ENCODE results near the gene NDUFS7. TPM values are rescaled to one million over a fixed set of nuclear protein-coding genes. Genes with fewer than 3 reads are reported as not detected.

The NDUFS7 gene
- 44.6 to 85.4 TPM (median 73.9 TPM) in 5 replicates for total RNA-seq (2022; extraction: Qiagen RNA extraction; ENCODE audit: low read depth)

DNA sequence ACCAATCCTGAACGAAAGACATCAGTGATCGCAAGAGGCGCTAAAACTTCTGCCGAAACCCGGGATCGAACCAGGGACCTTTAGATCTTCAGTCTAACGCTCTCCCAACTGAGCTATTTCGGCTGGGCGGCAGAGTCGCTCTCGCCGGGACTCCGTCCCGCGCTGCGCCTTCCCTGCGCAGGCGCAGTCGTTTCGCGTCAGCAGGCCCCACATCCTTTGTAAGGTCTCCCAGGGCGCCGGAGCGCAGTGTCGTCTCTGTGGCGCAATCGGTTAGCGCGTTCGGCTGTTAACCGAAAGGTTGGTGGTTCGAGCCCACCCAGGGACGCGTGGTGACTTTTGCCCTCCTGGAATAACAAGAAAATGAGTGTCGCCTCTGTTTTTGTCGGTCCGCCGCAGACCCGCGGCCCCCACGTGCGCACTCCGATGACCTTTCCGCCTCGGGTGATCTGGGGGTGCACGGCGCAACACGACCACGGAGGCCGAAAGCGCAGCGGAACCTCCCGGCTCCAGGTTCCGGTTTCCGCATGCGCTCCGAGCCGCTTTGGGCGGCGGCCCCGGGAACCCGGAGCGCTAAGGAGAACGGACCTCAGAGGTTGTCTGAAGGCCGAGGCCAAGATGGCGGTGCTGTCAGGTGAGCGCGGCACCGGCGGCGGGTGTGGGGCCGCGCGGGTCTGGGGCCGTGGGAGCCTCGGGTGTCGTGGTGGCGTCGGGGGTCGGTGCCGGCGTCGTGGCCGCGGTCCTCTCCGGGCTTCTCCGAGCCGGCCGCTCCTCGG is at the start of gene NDUFS7:
Gene NDUFS7, plus strand, starts transcription at position 596 of the 773 bp plus-strand sequence. Its CDS starts 20 bp downstream, at position 616.

DNA sequence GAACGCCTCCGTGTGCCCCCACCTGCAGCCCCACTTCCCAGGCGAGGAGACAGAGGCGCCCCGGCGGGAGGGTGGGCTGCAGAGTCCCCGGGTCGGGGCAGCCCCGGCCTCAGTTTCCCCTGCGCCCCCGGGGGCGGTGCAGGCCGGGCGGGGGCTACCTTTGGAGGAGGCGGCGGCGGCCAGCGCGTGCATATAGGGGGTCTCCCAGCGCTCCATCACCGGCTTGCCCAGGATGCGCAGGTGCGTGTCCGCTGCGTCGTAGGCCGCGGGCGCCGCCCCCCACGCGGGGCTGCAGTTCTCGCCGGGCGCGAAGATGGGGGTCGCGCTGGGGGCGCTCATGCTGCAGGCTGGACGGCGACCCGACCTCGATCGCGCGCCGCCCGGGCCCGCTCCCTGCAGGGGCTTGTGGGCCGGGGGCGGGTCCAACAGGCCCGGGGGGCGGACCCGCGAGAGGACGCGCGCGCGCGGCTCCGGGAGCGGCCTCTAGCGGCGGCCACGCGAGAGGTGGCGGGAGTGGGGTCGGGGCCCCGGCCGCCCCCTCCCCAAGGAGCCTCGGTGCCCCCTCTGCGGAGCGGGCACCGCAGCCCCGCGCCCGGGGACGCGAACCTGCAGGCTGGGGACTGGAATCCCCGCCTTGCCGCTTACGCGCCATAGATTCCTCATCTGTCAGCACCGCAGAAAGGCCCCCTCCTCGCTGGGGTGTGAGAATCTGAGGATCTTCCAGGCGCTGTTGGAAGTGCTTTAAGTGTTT is 17.6 kb downstream of the NDUFS7 start, which contains the start of gene GAMT:
Gene GAMT, minus strand, starts transcription at position 405 of the 751 bp plus-strand sequence. Its CDS starts 66 bp downstream, at position 339.

DNA sequence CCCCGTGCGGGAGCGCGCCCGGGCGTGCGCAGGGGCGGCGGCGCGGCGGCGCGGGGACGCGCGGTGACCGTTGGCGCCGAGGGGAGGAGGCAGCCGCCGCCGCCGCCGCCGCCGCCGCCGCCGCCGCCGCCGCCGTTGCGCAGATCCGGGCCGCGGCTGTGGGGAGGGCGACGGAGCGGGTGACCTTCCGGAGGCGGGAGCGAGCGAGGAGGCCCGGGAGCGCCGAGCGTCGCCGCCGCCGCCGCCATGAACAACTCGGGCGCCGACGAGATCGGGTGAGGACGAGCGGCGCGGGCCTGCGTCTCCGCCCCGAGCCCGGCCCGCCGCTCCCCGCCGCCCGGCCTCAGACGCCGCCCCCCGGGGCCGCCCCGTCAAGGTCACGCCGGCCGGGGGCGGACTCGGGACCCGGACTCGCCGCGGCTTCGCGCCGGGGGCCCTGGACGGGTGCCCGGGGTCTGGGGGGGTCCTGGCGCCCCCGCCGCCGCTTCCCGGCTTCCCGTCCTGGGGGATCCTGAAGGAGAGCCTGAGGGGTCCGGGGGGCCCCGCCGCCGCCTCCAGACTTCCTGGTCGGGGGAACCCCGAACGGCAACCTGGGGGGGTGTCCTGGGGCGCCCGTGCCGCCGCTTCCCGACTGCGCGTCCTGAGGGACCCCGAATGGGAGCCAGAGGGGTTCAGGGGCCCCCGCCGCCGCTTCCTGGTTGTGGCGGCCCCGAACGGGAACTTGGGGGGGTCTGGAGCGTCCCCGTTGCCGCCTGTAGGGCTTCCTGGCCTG is 24.0 kb downstream of the NDUFS7 start, which contains the start of gene DAZAP1:
Gene DAZAP1, plus strand, starts transcription at position 59 of the 772 bp plus-strand sequence. Its CDS starts 188 bp downstream, at position 247.

DNA sequence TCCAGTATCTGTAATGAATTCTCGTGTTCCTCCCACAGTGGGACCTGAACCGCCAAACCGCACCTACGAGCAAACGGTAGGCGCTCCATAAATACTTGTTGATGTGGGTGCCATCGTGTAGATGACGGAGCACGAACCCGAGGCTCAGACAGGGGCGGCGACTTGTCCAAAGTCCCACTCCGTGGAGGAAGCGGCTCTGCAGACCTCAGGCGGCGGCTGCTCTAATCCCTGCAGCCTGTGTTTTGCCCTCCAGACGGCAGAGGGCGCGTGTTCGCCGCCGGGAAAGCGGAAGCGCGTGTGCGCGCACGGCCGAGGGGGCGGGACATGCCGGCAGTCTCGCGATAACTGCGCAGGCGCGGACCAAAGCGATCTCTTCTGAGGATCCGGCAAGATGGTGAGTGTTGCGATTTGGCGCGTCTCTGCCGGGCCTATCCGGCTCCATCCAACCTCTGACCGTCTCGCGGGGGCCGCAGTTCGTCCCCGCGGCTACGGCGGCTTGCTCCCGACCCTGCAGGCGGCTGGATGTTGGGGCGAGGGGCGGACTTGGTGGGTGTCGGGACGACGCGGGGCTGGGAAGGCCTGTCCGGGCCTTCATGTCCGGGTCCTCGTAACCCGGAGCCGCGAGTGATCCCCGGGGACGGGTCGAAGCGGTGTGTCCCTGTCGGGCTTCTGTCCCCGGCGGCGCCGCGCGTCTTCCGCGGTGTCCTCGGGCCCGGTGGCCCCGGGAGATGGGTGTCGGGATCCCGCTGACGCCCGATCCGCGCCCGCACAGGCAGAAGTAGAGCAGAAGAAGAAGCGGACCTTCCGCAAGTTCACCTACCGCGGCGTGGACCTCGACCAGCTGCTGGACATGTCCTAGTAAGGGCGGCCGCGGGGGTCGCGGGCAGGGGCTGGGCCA is 54.6 kb downstream of the NDUFS7 start, which contains the start of gene RPS15:
Gene RPS15, plus strand, starts transcription at position 362 of the 898 bp plus-strand sequence. Its CDS starts 30 bp downstream, at position 392.

Other genes with a start within 250 kb of the NDUFS7 start
- 20.2 to 45.2 TPM (median 43.8 TPM) in 5 replicates for gene SBNO2, start 209.6 kb upstream of the NDUFS7 start, total RNA-seq (2022; extraction: Qiagen RNA extraction; ENCODE audit: low read depth)
- 25.5 to 40.2 TPM (median 38.6 TPM) in 5 replicates for gene STK11, start 178.1 kb upstream of the NDUFS7 start, total RNA-seq (2022; extraction: Qiagen RNA extraction; ENCODE audit: low read depth)
- gene CBARP, start 145.9 kb upstream of the NDUFS7 start, total RNA-seq (2022; extraction: Qiagen RNA extraction; ENCODE audit: low read depth), result 2.3 to 6.0 TPM (median 4.7 TPM) in 5 replicates
- 77.1 to 178 TPM (median 171 TPM) in 5 replicates for gene ATP5F1D, start 142.2 kb upstream of the NDUFS7 start, total RNA-seq (2022; extraction: Qiagen RNA extraction; ENCODE audit: low read depth)
- gene MIDN, start 135.3 kb upstream of the NDUFS7 start, total RNA-seq (2022; extraction: Qiagen RNA extraction; ENCODE audit: low read depth), result 35.7 to 56.7 TPM (median 49.1 TPM) in 5 replicates
- gene CIRBP, start 114.6 kb upstream of the NDUFS7 start, total RNA-seq (2022; extraction: Qiagen RNA extraction; ENCODE audit: low read depth), result 87.1 to 165 TPM (median 105 TPM) in 5 replicates
- gene FAM174C, start 108.4 kb upstream of the NDUFS7 start, total RNA-seq (2022; extraction: Qiagen RNA extraction; ENCODE audit: low read depth), result 31.9 to 87.6 TPM (median 83.9 TPM) in 5 replicates
- gene EFNA2, start 98.0 kb upstream of the NDUFS7 start, total RNA-seq (2022; extraction: Qiagen RNA extraction; ENCODE audit: low read depth), result 0.61 to 3.2 TPM (median 2.9 TPM) in 5 replicates
- gene GAMT, start 17.6 kb downstream of the NDUFS7 start, total RNA-seq (2022; extraction: Qiagen RNA extraction; ENCODE audit: low read depth), result 21.9 to 46.0 TPM (median 44.9 TPM) in 5 replicates
- gene DAZAP1, start 23.7 kb downstream of the NDUFS7 start, total RNA-seq (2022; extraction: Qiagen RNA extraction; ENCODE audit: low read depth), result 97.2 to 110 TPM (median 109 TPM) in 5 replicates
- 1,281 to 1,998 TPM (median 1,712 TPM) in 5 replicates for gene RPS15, start 54.5 kb downstream of the NDUFS7 start, total RNA-seq (2022; extraction: Qiagen RNA extraction; ENCODE audit: low read depth)
- gene APC2, start 66.2 kb downstream of the NDUFS7 start, total RNA-seq (2022; extraction: Qiagen RNA extraction; ENCODE audit: low read depth), result 0.78 to 2.1 TPM (median 1.8 TPM) in 5 replicates
- gene C19orf25, start 95.3 kb downstream of the NDUFS7 start, total RNA-seq (2022; extraction: Qiagen RNA extraction; ENCODE audit: low read depth), result 8.1 to 22.8 TPM (median 18.7 TPM) in 5 replicates
- 0.41 to 1.3 TPM (median 1.1 TPM) in 5 replicates for gene PCSK4, start 106.4 kb downstream of the NDUFS7 start, total RNA-seq (2022; extraction: Qiagen RNA extraction; ENCODE audit: low read depth)
- 2.8 to 5.5 TPM (median 4.6 TPM) in 5 replicates for gene REEP6, start 107.3 kb downstream of the NDUFS7 start, total RNA-seq (2022; extraction: Qiagen RNA extraction; ENCODE audit: low read depth)
- gene ADAMTSL5, start 129.1 kb downstream of the NDUFS7 start, total RNA-seq (2022; extraction: Qiagen RNA extraction; ENCODE audit: low read depth), result 2.0 to 4.1 TPM (median 2.7 TPM) in 5 replicates
- gene PLK5, start 140.2 kb downstream of the NDUFS7 start, total RNA-seq (2022; extraction: Qiagen RNA extraction; ENCODE audit: low read depth), result not detected in 5 replicates
- gene MEX3D, start 184.4 kb downstream of the NDUFS7 start, total RNA-seq (2022; extraction: Qiagen RNA extraction; ENCODE audit: low read depth), result 5.3 to 15.2 TPM (median 11.9 TPM) in 5 replicates
- gene MBD3, start 209.0 kb downstream of the NDUFS7 start, total RNA-seq (2022; extraction: Qiagen RNA extraction; ENCODE audit: low read depth), result 21.7 to 53.2 TPM (median 50.0 TPM) in 5 replicates
- gene UQCR11, start 221.6 kb downstream of the NDUFS7 start, total RNA-seq (2022; extraction: Qiagen RNA extraction; ENCODE audit: low read depth), result 110 to 173 TPM (median 133 TPM) in 5 replicates